ENCODE measurements around the gene ADAMTSL1.

GRCh38 chr9:18573021-18573556 is 99.1 kb downstream of the ADAMTSL1 start:
- TF ChIP-seq EZH2phosphoT487 (conservative IDR thresholded peaks at IDR 0.05; ENCODE audit: low read length) (no peak), CTCF (IDR thresholded peaks at IDR 0.05; ENCODE audit: insufficient read depth, low read length, poor library complexity, severe bottlenecking) (no peak)

All from SU-DHL-6 (cell line).